ENCODE results near the gene PTPRJ. TPM values are rescaled to one million over a fixed set of nuclear protein-coding genes. Genes with fewer than 3 reads are reported as not detected.

PTPRJ gene
- total RNA-seq, 1 donor from 2014 or later = 22.9 TPM

DNA sequence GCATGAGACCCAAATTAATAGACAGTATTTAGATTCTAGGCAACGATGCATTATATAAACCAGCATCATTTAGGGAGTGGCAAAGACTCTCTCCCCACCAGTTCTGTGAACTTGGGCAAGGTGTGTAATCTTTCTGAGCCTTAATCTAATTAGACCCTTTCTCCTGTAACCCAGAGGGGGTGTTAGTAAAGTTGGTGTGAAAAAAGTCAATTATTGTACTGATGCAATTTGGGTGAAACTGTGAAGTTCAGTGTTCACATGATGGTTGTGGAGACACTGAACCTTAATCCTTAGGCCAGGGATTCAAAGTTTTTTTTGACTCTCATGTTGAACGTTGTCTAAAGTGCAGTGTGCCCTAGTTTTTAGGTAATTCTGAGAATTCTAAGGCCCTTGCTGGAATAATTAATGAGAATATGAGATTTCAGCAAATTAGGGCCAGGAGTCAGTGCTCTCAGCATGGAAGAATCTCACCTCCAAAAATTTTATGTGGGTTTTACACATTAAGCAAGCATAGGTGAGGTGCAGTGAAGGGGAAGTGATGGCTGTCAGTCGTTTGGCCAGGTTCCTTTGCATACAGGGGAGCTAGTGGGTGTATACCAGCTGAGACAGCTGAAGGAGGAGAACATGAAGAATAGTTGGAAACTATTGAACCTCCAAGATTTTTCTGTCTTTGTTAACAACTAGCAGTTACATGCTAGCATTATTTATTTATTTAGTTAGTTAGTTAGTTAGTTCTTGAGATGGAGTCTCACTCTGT is 94.2 kb downstream of the PTPRJ start:
- H3K27ac Mint-ChIP-seq (ENCODE audit: unreplicated experiment) = no peak overlapping the region

DNA sequence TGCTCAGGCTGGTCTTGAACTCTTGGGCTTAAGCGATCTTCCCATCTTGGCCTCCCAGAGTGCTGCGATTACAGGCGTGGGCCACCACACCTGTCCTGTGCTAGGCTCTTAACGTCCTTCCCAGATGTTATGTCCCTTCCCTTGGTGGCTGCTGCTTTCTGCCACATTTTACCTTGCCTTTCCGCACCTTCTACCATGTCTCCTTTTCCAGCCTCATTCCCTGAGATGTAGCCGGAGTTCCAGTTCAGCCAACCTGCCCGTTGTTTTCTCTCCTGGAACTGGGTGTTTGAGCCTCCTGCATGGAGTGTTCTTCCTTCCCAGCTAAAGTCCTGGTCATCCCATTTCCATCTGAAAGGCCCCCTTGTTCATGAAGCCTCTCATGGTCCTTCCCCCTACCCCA is 95.3 kb downstream of the PTPRJ start:
- Mint-ChIP-seq H3K27ac (ENCODE audit: unreplicated experiment) (no peak overlapping the region), H3K36me3 (ENCODE audit: low read depth, unreplicated experiment) (no peaks in the 10 kb centered on the region), H3K9me3 (ENCODE audit: unreplicated experiment) (no peaks in the 10 kb centered on the region), H3K4me3 (ENCODE audit: unreplicated experiment) (no peak overlapping the region), H3K27me3 (ENCODE audit: low read depth, unreplicated experiment) (no peaks in the 10 kb centered on the region), H3K4me1 (ENCODE audit: low read depth, unreplicated experiment) (peaks cover 3% of the 10 kb centered on the region)
- no peaks in the 10 kb centered on the region for H3K36me3 ChIP-seq (ENCODE audit: insufficient read depth, low read length)
- TF ChIP-seq EZH2 (IDR thresholded peaks at IDR 0.05; ENCODE audit: insufficient read depth, low read length) = no peak
- TF ChIP-seq, protein P1, sequence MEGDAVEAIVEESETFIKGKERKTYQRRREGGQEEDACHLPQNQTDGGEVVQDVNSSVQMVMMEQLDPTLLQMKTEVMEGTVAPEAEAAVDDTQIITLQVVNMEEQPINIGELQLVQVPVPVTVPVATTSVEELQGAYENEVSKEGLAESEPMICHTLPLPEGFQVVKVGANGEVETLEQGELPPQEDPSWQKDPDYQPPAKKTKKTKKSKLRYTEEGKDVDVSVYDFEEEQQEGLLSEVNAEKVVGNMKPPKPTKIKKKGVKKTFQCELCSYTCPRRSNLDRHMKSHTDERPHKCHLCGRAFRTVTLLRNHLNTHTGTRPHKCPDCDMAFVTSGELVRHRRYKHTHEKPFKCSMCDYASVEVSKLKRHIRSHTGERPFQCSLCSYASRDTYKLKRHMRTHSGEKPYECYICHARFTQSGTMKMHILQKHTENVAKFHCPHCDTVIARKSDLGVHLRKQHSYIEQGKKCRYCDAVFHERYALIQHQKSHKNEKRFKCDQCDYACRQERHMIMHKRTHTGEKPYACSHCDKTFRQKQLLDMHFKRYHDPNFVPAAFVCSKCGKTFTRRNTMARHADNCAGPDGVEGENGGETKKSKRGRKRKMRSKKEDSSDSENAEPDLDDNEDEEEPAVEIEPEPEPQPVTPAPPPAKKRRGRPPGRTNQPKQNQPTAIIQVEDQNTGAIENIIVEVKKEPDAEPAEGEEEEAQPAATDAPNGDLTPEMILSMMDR (IDR thresholded peaks at IDR 0.05; ENCODE audit: insufficient read depth, low read depth, low read length) = no peak
- no peak overlapping the region for H3K27ac ChIP-seq (ENCODE audit: low read depth, low read length)
- H3K9ac ChIP-seq (ENCODE audit: low read length) = no peak overlapping the region
- H3K4me2 ChIP-seq (ENCODE audit: low read length) = no peak overlapping the region
- no peaks in the 10 kb centered on the region for H3K27me3 ChIP-seq (ENCODE audit: insufficient read depth, low read length)
- H4K20me1 ChIP-seq (ENCODE audit: insufficient read depth, low read length) = no peaks in the 10 kb centered on the region
- no peak overlapping the region for H3K4me3 ChIP-seq (ENCODE audit: insufficient read depth, low read depth, low read length)
- peaks cover 12% of the 10 kb centered on the region for H3K4me1 ChIP-seq (ENCODE audit: insufficient read depth, low read length)
- no peaks in the 10 kb centered on the region for H3K9me3 ChIP-seq (ENCODE audit: insufficient read depth, low read depth, low read length)
- FAIRE-seq = no peak
- DNase-seq (ENCODE audit: low read depth) = no peak
- H3K79me2 ChIP-seq (ENCODE audit: insufficient read depth, low read length) = peaks cover 37% of the 10 kb centered on the region
- no peak overlapping the region for H2AFZ ChIP-seq (ENCODE audit: low read depth, low read length)

More for the DNA sequence above, 94.2 kb downstream of the PTPRJ start:
- no peaks in the 10 kb centered on the region for H3K36me3 ChIP-seq (ENCODE audit: insufficient read depth, low read length)
- H3K27me3 Mint-ChIP-seq (ENCODE audit: low read depth, unreplicated experiment) = no peaks in the 10 kb centered on the region
- H3K4me3 ChIP-seq (ENCODE audit: insufficient read depth, low read depth, low read length) = no peak overlapping the region
- TF ChIP-seq, protein P1 (IDR thresholded peaks at IDR 0.05; ENCODE audit: insufficient read depth, low read depth, low read length) = no peak
- no peak for TF ChIP-seq EZH2 (IDR thresholded peaks at IDR 0.05; ENCODE audit: insufficient read depth, low read length)
- FAIRE-seq = no peak
- H3K9me3 ChIP-seq (ENCODE audit: insufficient read depth, low read depth, low read length) = no peaks in the 10 kb centered on the region
- peaks cover 33% of the 10 kb centered on the region for H3K79me2 ChIP-seq (ENCODE audit: insufficient read depth, low read length)
- H3K27me3 ChIP-seq (ENCODE audit: insufficient read depth, low read length) = no peaks in the 10 kb centered on the region
- H3K9me3 Mint-ChIP-seq (ENCODE audit: unreplicated experiment) = no peaks in the 10 kb centered on the region
- no peaks in the 10 kb centered on the region for H3K36me3 Mint-ChIP-seq (ENCODE audit: low read depth, unreplicated experiment)
- no peak overlapping the region for H3K9ac ChIP-seq (ENCODE audit: low read length)
- H3K4me2 ChIP-seq (ENCODE audit: low read length) = no peak overlapping the region
- peaks cover 8% of the 10 kb centered on the region for H3K4me1 ChIP-seq (ENCODE audit: insufficient read depth, low read length)
- H4K20me1 ChIP-seq (ENCODE audit: insufficient read depth, low read length) = no peaks in the 10 kb centered on the region
- peaks cover 3% of the 10 kb centered on the region for H3K4me1 Mint-ChIP-seq (ENCODE audit: low read depth, unreplicated experiment)
- H3K27ac ChIP-seq (ENCODE audit: low read depth, low read length) = no peak overlapping the region
- no peak overlapping the region for H2AFZ ChIP-seq (ENCODE audit: low read depth, low read length)
- no peak overlapping the region for H3K4me3 Mint-ChIP-seq (ENCODE audit: unreplicated experiment)
- DNase-seq (ENCODE audit: low read depth) = no peak

DNA sequence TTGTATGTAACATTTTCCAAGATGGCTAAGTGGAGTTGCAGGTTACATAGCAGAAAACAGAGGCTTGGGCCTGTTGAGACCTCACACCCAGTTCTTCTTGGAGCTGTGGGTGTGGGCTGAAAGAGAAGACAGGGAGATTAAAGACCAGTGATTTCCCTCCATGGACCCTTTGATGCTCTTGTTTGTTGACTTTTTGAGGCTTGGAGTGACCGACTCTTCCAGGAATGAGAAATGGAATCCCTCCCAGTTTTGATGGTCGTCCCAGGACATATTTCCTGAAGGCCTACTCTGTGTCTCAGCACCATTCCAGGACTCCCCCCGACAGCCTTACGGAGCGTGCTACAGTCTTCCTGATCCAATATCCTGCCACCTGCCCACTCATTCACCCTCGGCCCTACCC is 96.9 kb downstream of the PTPRJ start:
- no peak overlapping the region for H3K27ac Mint-ChIP-seq (ENCODE audit: unreplicated experiment)
- H3K9ac ChIP-seq (ENCODE audit: low read length) = no peak overlapping the region
- peaks cover 10% of the 10 kb centered on the region for H3K4me1 Mint-ChIP-seq (ENCODE audit: low read depth, unreplicated experiment)
- no peak overlapping the region for H3K27ac ChIP-seq (ENCODE audit: low read depth, low read length)
- H3K27me3 Mint-ChIP-seq (ENCODE audit: low read depth, unreplicated experiment) = no peaks in the 10 kb centered on the region
- TF ChIP-seq EZH2 (IDR thresholded peaks at IDR 0.05; ENCODE audit: insufficient read depth, low read length) = no peak
- TF ChIP-seq, protein P1 (IDR thresholded peaks at IDR 0.05; ENCODE audit: insufficient read depth, low read depth, low read length) = no peak
- FAIRE-seq (no peak), DNase-seq (ENCODE audit: low read depth) (peak; percentile 67)
- H3K4me2 ChIP-seq (ENCODE audit: low read length) = peak overlapping the region; percentile 21
- H2AFZ ChIP-seq (ENCODE audit: low read depth, low read length) = no peak overlapping the region
- peaks cover 25% of the 10 kb centered on the region for H3K4me1 ChIP-seq (ENCODE audit: insufficient read depth, low read length)
- no peaks in the 10 kb centered on the region for H4K20me1 ChIP-seq (ENCODE audit: insufficient read depth, low read length)
- H3K9me3 ChIP-seq (ENCODE audit: insufficient read depth, low read depth, low read length) = no peaks in the 10 kb centered on the region
- no peaks in the 10 kb centered on the region for H3K36me3 ChIP-seq (ENCODE audit: insufficient read depth, low read length)
- no peaks in the 10 kb centered on the region for H3K27me3 ChIP-seq (ENCODE audit: insufficient read depth, low read length)
- H3K36me3 Mint-ChIP-seq (ENCODE audit: low read depth, unreplicated experiment) = no peaks in the 10 kb centered on the region
- no peak overlapping the region for H3K4me3 ChIP-seq (ENCODE audit: insufficient read depth, low read depth, low read length)
- peak overlapping the region; percentile 36 for H3K4me3 Mint-ChIP-seq (ENCODE audit: unreplicated experiment)
- no peaks in the 10 kb centered on the region for H3K9me3 Mint-ChIP-seq (ENCODE audit: unreplicated experiment)
- peaks cover 33% of the 10 kb centered on the region for H3K79me2 ChIP-seq (ENCODE audit: insufficient read depth, low read length)

All from astrocyte (in vitro differentiated cells and primary cell).